KMS-11 (cell line): ENCODE results near the gene TTLL11.
"Not testable (repeated sequence)": the region's sequence is repeated elsewhere in the genome, so short reads cannot be mapped to it uniquely, and the experiment has no call there.

Experiments
- H2AFZ ChIP-seq: fragments of 200-600 bp; sonication (generic); 2 replicates; pipeline ENCODE4 v1.6.1; 2016; ENCODE audit warnings: antibody characterized with exemption, mixed run types, low read depth
- H3K27ac ChIP-seq: fragments of 200-600 bp; sonication (generic); 2 replicates; pipeline ENCODE4 v1.6.1; 2016; ENCODE audit warnings: mild to moderate bottlenecking, mixed run types
- H3K27me3 ChIP-seq: fragments of 200-600 bp; sonication (generic); 2 replicates; pipeline ENCODE4 v1.6.1; 2017; ENCODE audit warnings: mild to moderate bottlenecking, low read depth, mixed run types, moderate library complexity; ENCODE audit not compliant: insufficient read depth
- H3K36me3 ChIP-seq: fragments of 200-600 bp; sonication (generic); 2 replicates; pipeline ENCODE4 v1.6.1; 2017; ENCODE audit warnings: mild to moderate bottlenecking, mixed run types; ENCODE audit not compliant: insufficient read depth
- H3K4me1 ChIP-seq: fragments of 200-600 bp; sonication (generic); 2 replicates; pipeline ENCODE4 v1.6.1; 2016; ENCODE audit warnings: mild to moderate bottlenecking, low read depth, mixed run types; ENCODE audit not compliant: poor library complexity, severe bottlenecking
- H3K4me2 ChIP-seq: fragments of 200-600 bp; sonication (generic); 2 replicates; pipeline ENCODE4 v1.7.0; 2016; ENCODE audit warnings: mild to moderate bottlenecking, mixed run types
- H3K4me3 ChIP-seq: fragments of 200-600 bp; sonication (generic); IDR thresholded peaks from 2 replicates; pipeline ENCODE4 v1.6.1; 2017; ENCODE audit warnings: low read depth, low read length, mixed read lengths; ENCODE audit not compliant: insufficient read depth
- H3K79me2 ChIP-seq: fragments of 200-600 bp; sonication (generic); 2 replicates; pipeline ENCODE4 v1.6.1; 2016; ENCODE audit warnings: low read depth, mixed run types; ENCODE audit not compliant: insufficient read depth
- H3K9ac ChIP-seq: fragments of 200-600 bp; sonication (generic); 2 replicates; pipeline ENCODE4 v1.6.1; 2016; ENCODE audit warnings: mild to moderate bottlenecking, mixed run types
- H4K20me1 ChIP-seq: fragments of 200-600 bp; sonication (generic); 2 replicates; pipeline ENCODE4 v1.6.1; 2016; ENCODE audit warnings: mild to moderate bottlenecking, mixed run types; ENCODE audit not compliant: insufficient read depth
- CTCF ChIP-seq: fragments of 200-600 bp; sonication (generic); conservative IDR thresholded peaks from 2 replicates; pipeline ENCODE4 v1.6.1; 2017; ENCODE audit warnings: low read depth, mild to moderate bottlenecking, antibody characterized with exemption, low read length, moderate library complexity, mixed read lengths

TTLL11 gene

GRCh38 chr9:122004589-122004988, 88.5 kb downstream of the TTLL11 start:
- Histone ChIP-seq H3K79me2 (no peaks in the 10 kb centered on the region), H3K27me3 (no peaks in the 10 kb centered on the region), H3K4me2 (no peak overlapping the region), H3K27ac (no peak overlapping the region), H2AFZ (no peak overlapping the region), H3K9ac (no peak overlapping the region), H3K36me3 (no peaks in the 10 kb centered on the region), H4K20me1 (no peaks in the 10 kb centered on the region), H3K4me1 (no peaks in the 10 kb centered on the region), H3K4me3 (no peak overlapping the region)
- TF ChIP-seq CTCF = no peak

- no peak for TF ChIP-seq CTCF
- H3K27ac ChIP-seq = no peak overlapping the region
- no peaks in the 10 kb centered on the region for H3K27me3 ChIP-seq
- H3K79me2 ChIP-seq = no peaks in the 10 kb centered on the region
- no peaks in the 10 kb centered on the region for H3K4me1 ChIP-seq
- no peak overlapping the region for H3K4me3 ChIP-seq
- no peak overlapping the region for H3K9ac ChIP-seq
- H3K36me3 ChIP-seq = no peaks in the 10 kb centered on the region
- H4K20me1 ChIP-seq = no peaks in the 10 kb centered on the region
- no peak overlapping the region for H3K4me2 ChIP-seq
- H2AFZ ChIP-seq = no peak overlapping the region
Measured at GRCh38 chr9:122001491-122002201, 91.5 kb downstream of the TTLL11 start.

GRCh38 chr9:122000526-122000925, 92.6 kb downstream of the TTLL11 start:
- not testable (repeated sequence) for H3K27ac ChIP-seq, H4K20me1 ChIP-seq, H3K36me3 ChIP-seq, H3K4me2 ChIP-seq, H3K4me1 ChIP-seq, H3K9ac ChIP-seq, H3K4me3 ChIP-seq, H3K79me2 ChIP-seq, H2AFZ ChIP-seq, H3K27me3 ChIP-seq

- Histone ChIP-seq H3K79me2 (no peaks in the 10 kb centered on the region), H4K20me1 (no peaks in the 10 kb centered on the region), H2AFZ (no peak overlapping the region), H3K4me3 (no peak overlapping the region), H3K36me3 (no peaks in the 10 kb centered on the region), H3K27ac (no peak overlapping the region), H3K9ac (no peak overlapping the region), H3K4me2 (no peak overlapping the region), H3K27me3 (no peaks in the 10 kb centered on the region), H3K4me1 (no peaks in the 10 kb centered on the region)
- TF ChIP-seq CTCF = no peak
Measured at GRCh38 chr9:121999556-121999955, 93.6 kb downstream of the TTLL11 start.

GRCh38 chr9:121998513-121999049, 94.5 kb downstream of the TTLL11 start:
- H4K20me1 ChIP-seq = no peaks in the 10 kb centered on the region

More at GRCh38 chr9:121998513-121999049, 94.5 kb downstream of the TTLL11 start:
- no peak for TF ChIP-seq CTCF
- Histone ChIP-seq H3K4me1 (no peaks in the 10 kb centered on the region), H3K27me3 (no peaks in the 10 kb centered on the region), H3K4me3 (no peak overlapping the region), H3K9ac (no peak overlapping the region), H2AFZ (no peak overlapping the region), H3K79me2 (no peaks in the 10 kb centered on the region), H3K4me2 (no peak overlapping the region), H3K36me3 (no peaks in the 10 kb centered on the region), H3K27ac (no peak overlapping the region)
